ENCODE measurements around the gene EGR1.

Gene EGR1

GRCh38 chr5:138454121-138454520, 11.2 kb upstream of the EGR1 start:
- no peak for DNase-seq

DNA sequence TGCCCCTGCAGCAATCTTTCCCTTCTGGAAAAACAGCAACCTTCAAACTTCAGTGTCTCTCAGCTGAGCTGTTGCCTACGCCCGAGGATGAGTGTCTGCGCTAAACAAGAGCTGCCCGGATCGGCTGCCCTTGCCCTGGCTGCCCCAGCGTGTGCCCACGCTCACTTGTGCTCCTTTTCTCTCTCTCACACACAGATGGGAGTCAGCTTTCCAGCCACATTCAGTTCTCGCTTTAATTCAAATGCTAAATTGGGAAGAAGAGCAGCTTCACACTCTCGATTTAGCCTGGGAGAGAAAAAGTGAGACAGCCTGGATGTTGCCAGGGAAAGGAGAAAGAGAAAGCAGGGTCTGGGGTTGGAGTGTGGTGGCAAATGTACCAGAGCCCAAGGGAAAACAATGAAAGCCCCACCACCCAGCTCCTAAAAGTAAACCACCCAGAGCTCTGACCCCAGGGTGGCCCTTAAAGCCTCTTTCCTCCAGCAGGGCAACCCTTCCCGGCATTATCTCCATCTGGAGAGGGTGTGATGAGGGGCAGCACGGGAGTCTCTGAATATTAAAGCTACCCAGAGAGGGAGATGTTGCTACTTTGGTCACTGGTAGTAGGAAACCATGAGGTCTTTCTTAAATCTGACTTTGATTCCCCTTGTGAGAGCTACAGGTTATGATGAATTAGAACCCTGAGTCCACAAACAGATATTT, 9.9 kb upstream of the EGR1 start:
- no peak for DNase-seq

DNA sequence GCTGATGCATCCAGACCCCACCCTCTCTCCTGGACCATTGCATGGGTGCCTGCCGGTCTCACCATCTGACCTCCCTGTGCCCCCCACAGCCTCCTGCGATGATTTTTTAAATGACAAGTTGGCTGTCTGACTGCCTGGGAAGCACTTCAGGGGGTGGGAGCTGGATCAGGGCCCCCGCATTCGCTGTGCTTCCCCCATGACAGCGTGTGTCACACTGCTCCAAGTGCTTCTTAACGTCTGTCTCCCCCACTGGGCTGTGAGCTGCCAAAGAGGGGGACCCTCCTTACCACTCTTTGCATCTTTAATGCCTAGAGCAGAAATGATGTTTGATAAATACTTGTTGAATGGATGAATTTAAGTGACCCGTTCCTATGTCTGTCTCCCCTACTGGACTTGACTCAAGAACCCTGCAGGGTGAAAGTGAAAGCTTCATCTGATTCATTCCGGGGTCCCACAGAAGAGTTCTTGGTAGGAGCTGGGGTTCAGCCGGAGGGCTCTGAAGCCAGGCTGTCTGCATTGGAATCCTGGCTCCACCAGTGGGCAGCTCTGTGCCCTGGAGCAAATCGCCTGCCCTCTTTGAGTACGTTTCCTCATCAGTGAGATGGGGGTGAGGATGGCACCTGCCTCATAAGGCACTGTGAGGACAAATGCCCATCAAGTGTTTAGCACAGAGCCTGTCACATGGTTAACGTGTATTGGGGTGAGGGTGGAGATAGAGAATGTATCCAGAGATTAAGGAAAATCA, 7.6 kb upstream of the EGR1 start:
- no peak for DNase-seq

DNA sequence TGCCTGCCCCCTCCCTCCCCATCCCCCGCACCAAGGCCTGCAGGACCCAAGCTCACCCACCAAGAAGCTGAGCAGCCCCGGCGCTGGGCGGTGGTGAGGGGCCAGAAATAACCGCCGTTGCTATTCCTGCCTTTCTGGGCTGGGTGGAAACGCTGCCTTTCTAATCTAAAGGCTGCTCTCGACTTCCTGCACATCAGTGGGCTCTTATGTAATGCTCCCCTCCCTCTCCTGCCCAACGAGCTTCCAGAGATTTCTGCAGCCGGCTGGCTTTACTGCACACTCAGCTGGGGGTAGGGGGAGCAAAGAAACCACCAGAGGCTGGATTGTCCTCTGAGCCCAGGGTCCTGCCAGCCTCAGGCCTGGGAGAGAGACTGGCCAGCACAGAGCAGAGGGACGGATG, 6.9 kb upstream of the EGR1 start:
- DNase-seq, result no peak

GRCh38 chr5:138458856-138459255, 6.4 kb upstream of the EGR1 start:
- no peak for DNase-seq

- no peak for DNase-seq
Measured at GRCh38 chr5:138459311-138459933, 5.9 kb upstream of the EGR1 start.

DNA sequence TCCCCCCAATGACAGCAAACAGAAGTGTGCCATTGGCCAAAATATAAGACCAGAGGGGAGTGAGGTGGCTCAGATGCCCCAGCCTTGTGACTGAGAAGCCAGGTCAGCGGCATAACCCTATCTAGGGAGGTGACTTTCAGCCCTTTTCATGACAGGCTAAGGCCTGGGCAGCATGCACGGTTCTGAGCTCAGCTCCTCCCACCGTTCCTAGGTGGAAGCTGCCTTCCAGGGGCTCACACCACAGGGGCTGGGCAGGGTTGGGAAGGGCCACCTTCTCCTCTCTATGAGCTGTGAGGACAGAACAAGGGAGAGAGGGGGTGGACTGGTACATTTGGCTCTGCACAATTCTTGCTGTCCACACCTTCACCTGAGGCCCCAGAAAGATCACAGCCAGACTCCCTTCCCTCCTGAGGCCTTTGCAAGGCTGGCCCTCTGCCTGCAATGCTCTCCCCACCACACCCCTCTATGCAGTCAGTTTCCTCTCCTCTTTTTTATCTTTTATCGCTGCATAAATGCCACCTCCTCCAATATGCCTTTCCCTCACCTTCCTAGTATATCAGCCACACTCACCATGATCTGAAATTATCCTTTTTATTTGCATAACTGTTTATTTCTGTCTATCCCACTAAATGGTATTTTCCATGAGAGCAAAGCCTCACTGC, 5.1 kb upstream of the EGR1 start:
- DNase-seq, result no peak

DNA sequence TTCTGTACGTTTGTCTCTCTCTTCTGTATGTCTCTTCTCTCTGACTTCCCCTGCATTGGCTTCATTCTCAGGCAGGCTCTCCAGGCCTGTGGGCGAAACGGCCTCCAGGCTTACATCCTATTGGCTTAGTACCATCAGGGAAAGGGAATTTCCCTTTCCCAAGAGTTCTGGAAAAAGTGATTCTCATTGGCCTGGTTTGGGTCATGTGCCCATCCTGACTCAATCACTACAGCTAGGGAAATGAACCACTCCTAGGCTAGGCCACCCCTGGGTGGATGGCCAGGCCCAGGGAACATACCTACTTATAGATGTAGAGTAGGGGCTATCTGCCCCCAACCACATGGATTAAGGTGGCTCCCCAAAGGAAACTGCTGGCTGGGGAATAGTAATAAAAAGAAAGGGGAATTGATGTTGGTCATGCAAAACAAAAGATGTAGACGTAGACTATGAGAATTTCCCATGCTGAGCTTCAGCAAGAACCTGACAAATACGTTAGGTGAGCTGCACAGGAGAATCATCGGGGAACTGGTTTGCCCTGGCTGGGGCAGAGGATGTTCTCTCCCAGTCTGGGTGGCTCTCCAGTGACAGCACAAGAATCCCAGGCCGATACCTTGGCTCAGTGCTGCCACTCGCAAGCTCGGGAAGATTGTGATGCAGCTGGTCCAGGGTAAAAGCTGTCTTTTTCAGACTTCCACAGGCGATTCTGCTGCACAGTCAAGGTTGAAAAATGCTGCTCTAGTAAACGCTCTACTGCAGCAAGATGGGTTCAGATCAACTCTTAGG, 3.7 kb upstream of the EGR1 start:
- peak; percentile 21 for DNase-seq

DNA sequence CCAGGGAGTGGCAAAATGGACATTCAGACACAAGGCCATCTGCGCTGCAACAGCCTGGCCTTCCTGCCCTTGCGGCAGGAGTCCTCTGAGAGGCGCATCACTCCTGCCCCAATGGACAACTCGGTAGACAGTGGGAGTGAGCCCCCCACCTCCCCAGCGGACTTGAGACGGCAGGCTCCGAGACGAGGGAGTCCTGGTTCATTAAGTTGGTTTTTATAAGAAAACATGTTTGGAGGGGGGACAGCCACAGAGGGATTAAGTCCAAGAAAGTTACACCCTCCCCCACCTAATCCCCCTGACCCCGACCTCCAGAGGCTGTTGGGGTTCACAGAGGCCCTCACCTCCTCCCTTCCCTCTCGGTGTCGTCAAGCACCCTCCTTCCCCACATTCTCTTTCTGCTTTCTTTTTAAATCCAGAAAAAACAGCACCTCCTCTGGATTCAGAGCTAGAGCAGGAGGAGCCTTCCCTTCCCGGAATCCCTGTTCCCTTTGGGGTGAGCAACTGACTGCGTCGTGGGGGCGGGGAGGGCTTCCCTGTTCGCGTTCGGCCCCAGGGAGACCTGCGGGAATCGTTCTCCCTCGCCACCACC, 1.8 kb upstream of the EGR1 start:
- peak; percentile 32 for DNase-seq

DNA sequence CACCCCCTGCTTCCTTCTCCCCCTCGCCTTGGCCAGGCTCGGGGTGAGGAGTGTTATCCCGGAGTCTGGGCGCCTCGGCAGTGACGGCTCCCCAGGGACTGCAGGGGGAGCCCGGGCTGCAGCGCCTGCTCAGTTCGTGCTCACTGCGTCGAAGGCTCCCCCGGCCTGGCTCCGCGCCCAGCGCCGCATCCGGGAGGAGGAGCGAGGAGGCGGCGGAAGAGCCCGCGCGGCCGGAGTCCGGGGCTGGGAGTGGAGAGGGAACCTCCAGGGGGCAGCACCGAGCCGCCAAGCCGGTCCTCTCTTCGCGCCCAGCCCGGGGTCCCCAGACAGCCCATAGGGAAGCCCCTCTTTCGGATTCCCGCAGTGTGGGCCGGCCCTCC, 1.3 kb upstream of the EGR1 start:
- DNase-seq, result peak; percentile 94

DNA sequence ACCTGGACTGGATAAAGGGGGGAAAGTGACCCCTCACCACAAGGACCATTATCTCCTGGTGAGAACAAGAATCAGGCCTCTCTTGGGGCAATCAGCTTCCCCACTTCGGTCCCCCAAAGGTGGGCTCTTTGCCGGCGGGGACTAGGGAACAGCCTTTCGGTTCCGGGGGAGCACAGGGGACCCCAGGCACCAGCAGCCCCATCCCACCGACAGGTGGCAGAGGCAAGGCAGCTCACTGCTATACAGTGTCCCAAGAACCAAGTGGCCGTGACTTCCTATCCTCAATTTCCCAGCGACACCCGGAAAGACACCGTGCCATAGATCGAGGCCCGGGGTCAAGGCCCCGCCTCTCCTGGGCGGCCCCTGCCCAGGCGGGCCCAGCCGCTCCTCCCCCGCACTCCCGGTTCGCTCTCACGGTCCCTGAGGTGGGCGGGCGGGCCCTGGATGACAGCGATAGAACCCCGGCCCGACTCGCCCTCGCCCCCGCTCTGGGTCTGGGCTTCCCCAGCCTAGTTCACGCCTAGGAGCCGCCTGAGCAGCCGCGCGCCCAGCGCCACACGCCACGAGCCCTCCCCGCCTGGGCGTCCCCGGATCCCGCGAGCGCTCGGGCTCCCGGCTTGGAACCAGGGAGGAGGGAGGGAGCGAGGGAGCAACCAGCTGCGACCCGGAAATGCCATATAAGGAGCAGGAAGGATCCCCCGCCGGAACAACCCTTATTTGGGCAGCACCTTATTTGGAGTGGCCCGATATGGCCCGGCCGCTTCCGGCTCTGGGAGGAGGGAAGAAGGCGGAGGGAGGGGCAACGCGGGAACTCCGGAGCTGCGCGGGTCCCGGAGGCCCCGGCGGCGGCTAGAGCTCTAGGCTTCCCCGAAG, 655 bp upstream of the EGR1 start:
- DNase-seq, result peak; percentile 93

GRCh38 chr5:138466125-138466899, 1.0 kb downstream of the EGR1 start:
- DNase-seq, result no peak

DNA sequence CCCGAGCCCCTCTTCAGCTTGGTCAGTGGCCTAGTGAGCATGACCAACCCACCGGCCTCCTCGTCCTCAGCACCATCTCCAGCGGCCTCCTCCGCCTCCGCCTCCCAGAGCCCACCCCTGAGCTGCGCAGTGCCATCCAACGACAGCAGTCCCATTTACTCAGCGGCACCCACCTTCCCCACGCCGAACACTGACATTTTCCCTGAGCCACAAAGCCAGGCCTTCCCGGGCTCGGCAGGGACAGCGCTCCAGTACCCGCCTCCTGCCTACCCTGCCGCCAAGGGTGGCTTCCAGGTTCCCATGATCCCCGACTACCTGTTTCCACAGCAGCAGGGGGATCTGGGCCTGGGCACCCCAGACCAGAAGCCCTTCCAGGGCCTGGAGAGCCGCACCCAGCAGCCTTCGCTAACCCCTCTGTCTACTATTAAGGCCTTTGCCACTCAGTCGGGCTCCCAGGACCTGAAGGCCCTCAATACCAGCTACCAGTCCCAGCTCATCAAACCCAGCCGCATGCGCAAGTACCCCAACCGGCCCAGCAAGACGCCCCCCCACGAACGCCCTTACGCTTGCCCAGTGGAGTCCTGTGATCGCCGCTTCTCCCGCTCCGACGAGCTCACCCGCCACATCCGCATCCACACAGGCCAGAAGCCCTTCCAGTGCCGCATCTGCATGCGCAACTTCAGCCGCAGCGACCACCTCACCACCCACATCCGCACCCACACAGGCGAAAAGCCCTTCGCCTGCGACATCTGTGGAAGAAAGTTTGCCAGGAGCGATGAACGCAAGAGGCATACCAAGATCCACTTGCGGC, 1.8 kb downstream of the EGR1 start:
- DNase-seq, result no peak

- no peak for DNase-seq
Measured at GRCh38 chr5:138467711-138468132, 2.4 kb downstream of the EGR1 start.

- DNase-seq, result no peak
Measured at GRCh38 chr5:138468133-138468965, 3.1 kb downstream of the EGR1 start.

DNA sequence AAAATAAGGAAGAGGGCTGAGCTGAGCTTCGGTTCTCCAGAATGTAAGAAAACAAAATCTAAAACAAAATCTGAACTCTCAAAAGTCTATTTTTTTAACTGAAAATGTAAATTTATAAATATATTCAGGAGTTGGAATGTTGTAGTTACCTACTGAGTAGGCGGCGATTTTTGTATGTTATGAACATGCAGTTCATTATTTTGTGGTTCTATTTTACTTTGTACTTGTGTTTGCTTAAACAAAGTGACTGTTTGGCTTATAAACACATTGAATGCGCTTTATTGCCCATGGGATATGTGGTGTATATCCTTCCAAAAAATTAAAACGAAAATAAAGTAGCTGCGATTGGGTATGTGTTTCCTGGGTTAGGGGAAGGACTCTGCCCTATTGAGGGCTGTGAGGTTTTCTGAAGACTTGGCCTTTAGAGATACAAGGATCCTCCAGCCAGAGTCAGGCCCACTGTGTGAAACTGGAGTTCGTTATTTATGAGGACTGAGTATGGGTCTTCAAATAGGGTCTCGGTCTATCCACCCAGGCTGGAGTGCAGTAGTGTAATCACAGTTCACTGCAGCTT, 3.8 kb downstream of the EGR1 start:
- DNase-seq, result no peak

GRCh38 chr5:138469540-138470321, 4.5 kb downstream of the EGR1 start:
- DNase-seq, result no peak
